Measurements from ENCODE around the gene OSBPL9. TPM values are rescaled to one million over a fixed set of nuclear protein-coding genes. Genes with fewer than 3 reads are reported as not detected.

The OSBPL9 gene
- total RNA-seq, 6 experiments from 2014 or later: 39.8 to 54.2 (median 44.8) TPM

GRCh38 chr1:51629918-51630317 lies 13.0 kb downstream of the OSBPL9 start:
- Mint-ChIP-seq H3K4me3 (no peak overlapping the region), H3K27me3 (ENCODE audit: insufficient read depth) (no peaks in the 10 kb centered on the region), H3K4me1 (ENCODE audit: low read depth) (peaks cover 51% of the 10 kb centered on the region), H3K27ac (no peak overlapping the region), H3K9me3 (no peaks in the 10 kb centered on the region), H3K36me3 (ENCODE audit: low read depth) (no peaks in the 10 kb centered on the region; the same call in 1 of the 2 replicates)
- no peak for TF ChIP-seq CTCF (IDR thresholded peaks at IDR 0.05)
- no peak for DNase-seq

- Mint-ChIP-seq H3K36me3 (ENCODE audit: low read depth) (no peaks in the 10 kb centered on the region; the same call in 1 of the 2 replicates), H3K9me3 (no peaks in the 10 kb centered on the region), H3K27me3 (ENCODE audit: insufficient read depth) (no peaks in the 10 kb centered on the region), H3K4me1 (ENCODE audit: low read depth) (peaks cover 51% of the 10 kb centered on the region), H3K4me3 (no peak overlapping the region), H3K27ac (no peak overlapping the region)
- TF ChIP-seq CTCF (IDR thresholded peaks at IDR 0.05): no peak
- no peak for DNase-seq
Observed at GRCh38 chr1:51630393-51630792, 13.5 kb downstream of the OSBPL9 start.

- Mint-ChIP-seq H3K4me1 (ENCODE audit: low read depth) (peaks cover 54% of the 10 kb centered on the region), H3K4me3 (no peak overlapping the region), H3K9me3 (no peaks in the 10 kb centered on the region), H3K27me3 (ENCODE audit: insufficient read depth) (no peaks in the 10 kb centered on the region), H3K27ac (no peak overlapping the region), H3K36me3 (ENCODE audit: low read depth) (no peaks in the 10 kb centered on the region; the same call in 1 of the 2 replicates)
- TF ChIP-seq CTCF (IDR thresholded peaks at IDR 0.05): no peak
- DNase-seq: no peak
Observed at GRCh38 chr1:51630922-51631321, 14.0 kb downstream of the OSBPL9 start.

GRCh38 chr1:51631747-51632146 lies 14.9 kb downstream of the OSBPL9 start:
- Mint-ChIP-seq H3K27ac (no peak overlapping the region), H3K27me3 (ENCODE audit: insufficient read depth) (no peaks in the 10 kb centered on the region), H3K4me1 (ENCODE audit: low read depth) (peaks cover 56% of the 10 kb centered on the region), H3K9me3 (no peaks in the 10 kb centered on the region), H3K4me3 (no peak overlapping the region), H3K36me3 (ENCODE audit: low read depth) (no peaks in the 10 kb centered on the region; the same call in 1 of the 2 replicates)
- no peak for DNase-seq
- TF ChIP-seq CTCF (IDR thresholded peaks at IDR 0.05): no peak

GRCh38 chr1:51634618-51635017 lies 17.7 kb downstream of the OSBPL9 start:
- peak overlapping the region; percentile 5; the same call in 1 of the 2 replicates for H3K27ac Mint-ChIP-seq
- H3K4me3 Mint-ChIP-seq: no peak overlapping the region
- peaks cover 58% of the 10 kb centered on the region for H3K4me1 Mint-ChIP-seq (ENCODE audit: low read depth)
- no peaks in the 10 kb centered on the region for H3K27me3 Mint-ChIP-seq (ENCODE audit: insufficient read depth)
- no peaks in the 10 kb centered on the region for H3K9me3 Mint-ChIP-seq
- TF ChIP-seq CTCF (IDR thresholded peaks at IDR 0.05): no peak
- DNase-seq: no peak
- peaks cover 6% of the 10 kb centered on the region for H3K36me3 Mint-ChIP-seq (ENCODE audit: low read depth)

- Mint-ChIP-seq H3K4me1 (ENCODE audit: low read depth) (peaks cover 51% of the 10 kb centered on the region), H3K9me3 (no peaks in the 10 kb centered on the region), H3K4me3 (no peak overlapping the region), H3K27me3 (ENCODE audit: insufficient read depth) (no peaks in the 10 kb centered on the region), H3K27ac (no peak overlapping the region), H3K36me3 (ENCODE audit: low read depth) (peaks cover 6% of the 10 kb centered on the region)
- no peak for TF ChIP-seq CTCF (IDR thresholded peaks at IDR 0.05)
- DNase-seq: no peak
Observed at GRCh38 chr1:51635615-51636014, 18.7 kb downstream of the OSBPL9 start.

Data from HFFc6 (cell line).